Peyer's patch (tissue), 4 donors: ENCODE measurements around the gene NPR3.

Source experiments
- POLR2A ChIP-seq, 2 donors: fragments of 450-650 bp; IDR thresholded peaks; one replicate each; pipeline ENCODE4 v1.5.1; 2017; ENCODE audit warnings: antibody characterized with exemption in 2 of 2, mild to moderate bottlenecking in 2 of 2, moderate library complexity in 2 of 2
- TF ChIP-seq, protein P1 (sequence below), 6 experiments: fragments of 450-650 bp in 4 of 6; fragments of 200-600 bp in 2 of 6; sonication (generic) in 1 of 6; IDR thresholded peaks; one replicate each; pipeline ENCODE4 v1.5.1; 2017 to 2019; ENCODE audit warnings: antibody characterized with exemption in 6 of 6, mild to moderate bottlenecking in 3 of 6, moderate library complexity in 1 of 6

DNA sequence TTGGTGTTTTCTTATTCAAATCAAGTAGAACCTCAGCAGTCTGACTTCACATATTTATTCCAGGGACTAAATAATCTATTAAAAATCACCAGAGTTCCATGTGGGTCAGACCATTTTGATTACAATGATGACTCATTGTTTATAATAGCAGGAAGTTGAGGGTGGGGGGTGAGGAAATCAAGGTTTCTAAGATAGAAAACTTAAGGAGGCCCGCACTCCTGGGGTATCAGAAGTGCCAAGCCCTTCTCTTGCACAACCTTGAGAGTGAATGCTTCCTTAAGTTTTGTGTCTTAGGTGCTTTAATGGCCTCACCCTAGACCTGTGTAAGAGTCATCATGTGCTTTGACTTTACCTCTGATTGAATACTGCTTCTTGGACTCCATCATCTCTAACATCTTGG lies 31.9 kb upstream of the NPR3 start:
- TF ChIP-seq, protein P1, sequence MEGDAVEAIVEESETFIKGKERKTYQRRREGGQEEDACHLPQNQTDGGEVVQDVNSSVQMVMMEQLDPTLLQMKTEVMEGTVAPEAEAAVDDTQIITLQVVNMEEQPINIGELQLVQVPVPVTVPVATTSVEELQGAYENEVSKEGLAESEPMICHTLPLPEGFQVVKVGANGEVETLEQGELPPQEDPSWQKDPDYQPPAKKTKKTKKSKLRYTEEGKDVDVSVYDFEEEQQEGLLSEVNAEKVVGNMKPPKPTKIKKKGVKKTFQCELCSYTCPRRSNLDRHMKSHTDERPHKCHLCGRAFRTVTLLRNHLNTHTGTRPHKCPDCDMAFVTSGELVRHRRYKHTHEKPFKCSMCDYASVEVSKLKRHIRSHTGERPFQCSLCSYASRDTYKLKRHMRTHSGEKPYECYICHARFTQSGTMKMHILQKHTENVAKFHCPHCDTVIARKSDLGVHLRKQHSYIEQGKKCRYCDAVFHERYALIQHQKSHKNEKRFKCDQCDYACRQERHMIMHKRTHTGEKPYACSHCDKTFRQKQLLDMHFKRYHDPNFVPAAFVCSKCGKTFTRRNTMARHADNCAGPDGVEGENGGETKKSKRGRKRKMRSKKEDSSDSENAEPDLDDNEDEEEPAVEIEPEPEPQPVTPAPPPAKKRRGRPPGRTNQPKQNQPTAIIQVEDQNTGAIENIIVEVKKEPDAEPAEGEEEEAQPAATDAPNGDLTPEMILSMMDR (IDR thresholded peaks at IDR 0.05) = no peak
- TF ChIP-seq POLR2A (IDR thresholded peaks at IDR 0.05) = no peak
